Neural cell (in vitro differentiated cells): ENCODE measurements around the gene MINDY4B. TPM values are rescaled to one million over a fixed set of nuclear protein-coding genes. Genes with fewer than 3 reads are reported as not detected.

Experiments used
- H2AFZ ChIP-seq: fragments of 200-600, 300-800 bp; sonication (generic), shearing (Covaris generic); 2 replicates; pipeline ENCODE4 v1.6.0; 2014; ENCODE audit warnings: low read depth, mild to moderate bottlenecking, antibody characterized with exemption, low read length, moderate library complexity
- H3F3A ChIP-seq: fragments of 200-600 bp; shearing (Covaris generic); 2 replicates; pipeline ENCODE4 v1.6.1; 2016; ENCODE audit warnings: mild to moderate bottlenecking, moderate library complexity, mixed read lengths, antibody characterized with exemption, low read length; ENCODE audit not compliant: insufficient read depth, poor library complexity, severe bottlenecking
- H3K27ac ChIP-seq: fragments of 200-600, 300-800 bp; sonication (generic), shearing (Covaris generic); 2 replicates; pipeline ENCODE4 v1.5.1; 2014; ENCODE audit warnings: mild to moderate bottlenecking, low read length, moderate library complexity
- H3K27me3 ChIP-seq: fragments of 300-800, 200-600 bp; sonication (generic), shearing (Covaris generic); 2 replicates; pipeline ENCODE4 v1.6.0; 2014; ENCODE audit warnings: mild to moderate bottlenecking, low read depth, low read length, moderate library complexity; ENCODE audit not compliant: insufficient read depth
- H3K36me3 ChIP-seq: fragments of 300-800, 200-600 bp; sonication (generic), shearing (Covaris generic); 2 replicates; pipeline ENCODE4 v1.5.1; 2014; ENCODE audit warnings: mild to moderate bottlenecking, antibody characterized with exemption, low read length, moderate library complexity; ENCODE audit not compliant: insufficient read depth
- H3K4me2 ChIP-seq: fragments of 300-800, 200-600 bp; sonication (generic), shearing (Covaris generic); 2 replicates; pipeline ENCODE4 v1.6.0; 2014; ENCODE audit warnings: mild to moderate bottlenecking, low read length
- H3K4me3 ChIP-seq: fragments of 300-800, 200-600 bp; sonication (generic), shearing (Covaris generic); 2 replicates; pipeline ENCODE4 v1.5.1; 2014; ENCODE audit warnings: mild to moderate bottlenecking, low read length, moderate library complexity
- H3K79me2 ChIP-seq: fragments of 200-600 bp; shearing (Covaris generic); replicated peaks from 2 replicates; pipeline ENCODE4 v1.6.0; 2014; ENCODE audit warnings: mild to moderate bottlenecking, low read length, moderate library complexity; ENCODE audit not compliant: insufficient read depth
- H3K9ac ChIP-seq: fragments of 300-800, 200-600 bp; sonication (generic), shearing (Covaris generic); 2 replicates; pipeline ENCODE4 v1.6.1; 2016; ENCODE audit warnings: mild to moderate bottlenecking, low read length, mixed read lengths
- H3K9me2 ChIP-seq: fragments of 200-600 bp; shearing (Covaris generic); 2 replicates; pipeline ENCODE4 v1.6.1; 2016; ENCODE audit warnings: mild to moderate bottlenecking, low read length, mixed read lengths; ENCODE audit not compliant: insufficient read depth
- H3K9me3 ChIP-seq: fragments of 200-600, 300-800 bp; sonication (generic), shearing (Covaris generic); 2 replicates; pipeline ENCODE4 v1.6.1; 2016; ENCODE audit warnings: mild to moderate bottlenecking, mixed run types, low read length, moderate library complexity, mixed read lengths
- H4K20me1 ChIP-seq: fragments of 200-600 bp; shearing (Covaris generic); 2 replicates; pipeline ENCODE4 v1.6.1; 2016; ENCODE audit warnings: mild to moderate bottlenecking, mixed run types; ENCODE audit not compliant: insufficient read depth
- CTCF ChIP-seq: fragments of 450-650 bp; IDR thresholded peaks from 2 replicates; pipeline ENCODE4 v1.5.1; 2014; ENCODE audit warnings: antibody characterized with exemption, mild to moderate bottlenecking, moderate library complexity; ENCODE audit not compliant: poor library complexity, severe bottlenecking
- EP300 ChIP-seq: fragments of 450-650 bp; conservative IDR thresholded peaks from 2 replicates; pipeline ENCODE4 v1.6.1; 2014; ENCODE audit warnings: antibody characterized with exemption, mild to moderate bottlenecking, moderate library complexity; ENCODE audit not compliant: poor library complexity, severe bottlenecking
- EZH2 ChIP-seq: fragments of 200-600, 300-800 bp; shearing (Covaris generic), sonication (generic); IDR thresholded peaks from 2 replicates; pipeline ENCODE4 v1.6.1; 2014; ENCODE audit warnings: antibody characterized with exemption, low read length, borderline replicate concordance, mild to moderate bottlenecking; ENCODE audit not compliant: insufficient read depth, poor library complexity, severe bottlenecking
- MXI1 ChIP-seq: fragments of 450-650 bp; conservative IDR thresholded peaks from 2 replicates; pipeline ENCODE4 v1.6.1; 2014; ENCODE audit warnings: antibody characterized with exemption, mild to moderate bottlenecking; ENCODE audit not compliant: poor library complexity, severe bottlenecking
- POLR2AphosphoS5 ChIP-seq: IDR thresholded peaks from 2 replicates; pipeline ENCODE4 v1.6.1; 2012
- RAD21 ChIP-seq: fragments of 450-650 bp; conservative IDR thresholded peaks from 2 replicates; pipeline ENCODE4 v1.6.1; 2014; ENCODE audit warnings: antibody characterized with exemption, mild to moderate bottlenecking, moderate library complexity
- REST ChIP-seq: IDR thresholded peaks from 2 replicates; pipeline ENCODE4 v1.6.1; 2012; ENCODE audit warnings: borderline replicate concordance
- SMC3 ChIP-seq: fragments of 450-650 bp; conservative IDR thresholded peaks from 2 replicates; pipeline ENCODE4 v1.6.1; 2014; ENCODE audit warnings: antibody characterized with exemption, mild to moderate bottlenecking, moderate library complexity; ENCODE audit not compliant: poor library complexity
- TAF1 ChIP-seq: IDR thresholded peaks from 2 replicates; pipeline ENCODE4 v1.6.1; 2012; ENCODE audit warnings: low read depth
- polyA plus RNA-seq: library from polyadenylated mRNA; depleted of rRNA; stranded (reverse); fragments of >200 nt; gene quantifications from 2 replicates; pipeline ENCODE4 v1.2.3, GENCODE V29; 2014

The MINDY4B gene
- polyA plus RNA-seq, 1 donor from 2014 or later, result not detected

GRCh38 chr3:150823277-150823676 lies 82.0 kb downstream of the MINDY4B start:
- no peak overlapping the region for H3K9ac ChIP-seq
- no peaks in the 10 kb centered on the region for H3K27me3 ChIP-seq
- no peaks in the 10 kb centered on the region for H3F3A ChIP-seq
- no peaks in the 10 kb centered on the region for H3K9me2 ChIP-seq
- no peak overlapping the region for H3K4me3 ChIP-seq
- no peaks in the 10 kb centered on the region for H3K36me3 ChIP-seq
- H4K20me1 ChIP-seq, result no peaks in the 10 kb centered on the region
- H3K9me3 ChIP-seq, result no peaks in the 10 kb centered on the region
- no peaks in the 10 kb centered on the region for H3K79me2 ChIP-seq
- no peak overlapping the region for H3K4me2 ChIP-seq
- no peak overlapping the region for H2AFZ ChIP-seq
- no peak overlapping the region for H3K27ac ChIP-seq
- no peak for TF ChIP-seq TAF1
- no peak for TF ChIP-seq EZH2
- TF ChIP-seq REST, result no peak
- TF ChIP-seq RAD21, result no peak
- no peak for TF ChIP-seq SMC3

GRCh38 chr3:150822636-150823035 lies 82.6 kb downstream of the MINDY4B start:
- Histone ChIP-seq H3K4me2 (no peak overlapping the region), H3K79me2 (no peaks in the 10 kb centered on the region), H3F3A (no peaks in the 10 kb centered on the region), H3K36me3 (no peaks in the 10 kb centered on the region), H3K9ac (no peak overlapping the region), H3K27ac (no peak overlapping the region), H3K9me3 (no peaks in the 10 kb centered on the region), H4K20me1 (no peaks in the 10 kb centered on the region), H3K27me3 (no peaks in the 10 kb centered on the region), H3K9me2 (no peaks in the 10 kb centered on the region), H3K4me3 (no peak overlapping the region), H2AFZ (no peak overlapping the region)
- no peak for TF ChIP-seq TAF1
- no peak for TF ChIP-seq RAD21
- TF ChIP-seq MXI1, result no peak
- no peak for TF ChIP-seq CTCF
- no peak for TF ChIP-seq EP300
- no peak for TF ChIP-seq REST
- TF ChIP-seq POLR2AphosphoS5, result no peak
- TF ChIP-seq SMC3, result no peak
- no peak for TF ChIP-seq EZH2

Other genes starting within 250 kb of the MINDY4B start
- 0.32 TPM in 1 of 2 replicates, not detected in the other for gene ERICH6, start 201.5 kb downstream of the MINDY4B start, polyA plus RNA-seq
- gene SIAH2, start 142.3 kb downstream of the MINDY4B start, polyA plus RNA-seq, result 21.8 and 41.1 TPM in 2 replicates
- gene CLRN1, start 67.3 kb upstream of the MINDY4B start, polyA plus RNA-seq, result 0.18 and 0.27 TPM in 2 replicates
- 28.5 and 35.5 TPM in 2 replicates for gene MED12L, start 180.2 kb upstream of the MINDY4B start, polyA plus RNA-seq